H1 (cell line): Measurements from ENCODE around the gene TAB3. TPM values are rescaled to one million over a fixed set of nuclear protein-coding genes. Genes with fewer than 3 reads are reported as not detected.

ENCODE experiments used
- CTCF ChIA-PET: fragments of 300-600 bp; sonication (Branson Sonifier 250); formaldehyde crosslinking; loops from one replicate; lab custom pipeline; 2021; ENCODE audit not compliant: partially characterized antibody; lab: Charles Lee
- POLR2A ChIA-PET: fragments of 300-600 bp; sonication (Branson Sonifier 250); formaldehyde crosslinking; loops from one replicate; lab custom pipeline; 2021; ENCODE audit warnings: inconsistent platforms; ENCODE audit not compliant: partially characterized antibody; lab: Charles Lee
- DNase-seq, 2 experiments: peaks; one replicate each; pipeline versions ENCODE4 v3.0.0 to v3.0.0-alpha.2; 2010 to 2022; ENCODE audit warnings: low spot score in 2 of 2, low read depth in 1 of 2, mixed read lengths in 1 of 2
- FAIRE-seq: peaks from 2 replicates; lab custom pipeline; 2011; peaks lifted over from hg19 to GRCh38; lab: Jason Lieb, UNC
- H2AFZ ChIP-seq: 2 replicates; pipeline ENCODE4 v1.8.1; 2012; ENCODE audit warnings: low read length, inconsistent platforms
- H2AK5ac ChIP-seq: 2 replicates; pipeline ENCODE4 v1.6.1; 2013; ENCODE audit warnings: low read depth, low read length
- H2BK120ac ChIP-seq: replicated peaks from 2 replicates; pipeline ENCODE3; 2013; ENCODE audit warnings: low read depth, low read length, inconsistent platforms
- H2BK12ac ChIP-seq: 2 replicates; pipeline ENCODE4 v1.6.1; 2013; ENCODE audit warnings: low read depth, low read length
- H2BK15ac ChIP-seq: 2 replicates; pipeline ENCODE4 v1.6.1; 2013; ENCODE audit warnings: low read length
- H2BK20ac ChIP-seq: 2 replicates; pipeline ENCODE4 v1.6.1; 2013; ENCODE audit warnings: low read length
- H2BK5ac ChIP-seq: 2 replicates; pipeline ENCODE4 v1.6.1; 2013; ENCODE audit warnings: low read depth, low read length
- H3K14ac ChIP-seq: 2 replicates; pipeline ENCODE4 v1.6.1; 2013; ENCODE audit warnings: inconsistent platforms; ENCODE audit not compliant: insufficient read length
- H3K18ac ChIP-seq: 2 replicates; pipeline ENCODE4 v1.6.1; 2013; ENCODE audit warnings: low read length; ENCODE audit errors: extremely low read depth
- H3K23ac ChIP-seq: 2 replicates; pipeline ENCODE4 v1.6.1; 2013; ENCODE audit warnings: inconsistent platforms; ENCODE audit not compliant: insufficient read length
- H3K23me2 ChIP-seq: 2 replicates; pipeline ENCODE4 v1.6.1; 2013; ENCODE audit warnings: low read depth, low read length
- H3K27ac ChIP-seq: 2 replicates; pipeline ENCODE4 v1.6.1; 2011; ENCODE audit warnings: low read depth, low read length, inconsistent platforms
- H3K27me3 ChIP-seq, 4 experiments: replicated peaks in 1 of 4; 1 replicate in 1 of 4; 2 replicates in 3 of 4; pipeline versions ENCODE4 v1.6.1 to v1.8.1; 2011 to 2013; ENCODE audit warnings: low read length in 3 of 4, mild to moderate bottlenecking in 3 of 4, inconsistent platforms in 2 of 4, mixed read lengths in 2 of 4, moderate library complexity in 1 of 4; ENCODE audit not compliant: control insufficient read depth in 3 of 4, insufficient read depth in 3 of 4; ENCODE audit errors: extremely low read depth in 1 of 4
- H3K36me3 ChIP-seq, 4 experiments: 2 replicates each; pipeline versions ENCODE4 v1.6.1 to v1.8.1; 2011 to 2013; ENCODE audit warnings: mild to moderate bottlenecking in 4 of 4, low read length in 3 of 4, moderate library complexity in 2 of 4, control low read depth in 1 of 4, inconsistent platforms in 1 of 4; ENCODE audit not compliant: insufficient read depth in 4 of 4, control insufficient read depth in 2 of 4
- H3K4ac ChIP-seq: replicated peaks from 2 replicates; pipeline ENCODE3; 2013; ENCODE audit warnings: low read length, low read depth, mixed read lengths, inconsistent platforms; ENCODE audit not compliant: insufficient read length
- H3K4me1 ChIP-seq, 4 experiments: replicated peaks in 1 of 4; 1 replicate in 1 of 4; 2 replicates in 3 of 4; pipeline versions ENCODE4 v1.6.1 to v1.8.1; 2011 to 2013; ENCODE audit warnings: low read length in 3 of 4, inconsistent platforms in 2 of 4, mixed read lengths in 1 of 4; ENCODE audit not compliant: insufficient read depth in 4 of 4, control insufficient read depth in 3 of 4
- H3K4me2 ChIP-seq, 2 experiments: 2 replicates each; pipeline versions ENCODE4 v1.6.1 to v1.8.1; 2011 to 2013; ENCODE audit warnings: low read depth in 2 of 2, low read length in 2 of 2, control low read depth in 1 of 2, inconsistent platforms in 1 of 2, mild to moderate bottlenecking in 1 of 2; ENCODE audit not compliant: insufficient read depth in 1 of 2
- H3K4me3 ChIP-seq, 4 experiments: fragments of 200-600, 300-600 bp in 1 of 4; sonication (generic), shearing (Covaris generic), sonication (Bioruptor Twin) in 1 of 4; 2 replicates each; pipeline versions ENCODE4 v1.5.1 to v1.8.1; 2011 to 2016; ENCODE audit warnings: low read length in 4 of 4, low read depth in 3 of 4, control low read depth in 2 of 4, inconsistent platforms in 2 of 4, mild to moderate bottlenecking in 2 of 4, mixed read lengths in 1 of 4, moderate library complexity in 1 of 4; ENCODE audit not compliant: insufficient read depth in 2 of 4; ENCODE audit errors: extremely low read depth in 1 of 4
- H3K56ac ChIP-seq: replicated peaks from 2 replicates; pipeline ENCODE3; 2013; ENCODE audit warnings: low read depth, mild to moderate bottlenecking, mixed read lengths, low read length, inconsistent platforms; ENCODE audit not compliant: insufficient read length
- H3K79me1 ChIP-seq: 2 replicates; pipeline ENCODE4 v1.6.1; 2013; ENCODE audit warnings: low read depth, low read length, control low read depth
- H3K79me2 ChIP-seq, 2 experiments: 2 replicates each; pipeline versions ENCODE4 v1.6.1 to v1.8.1; 2012 to 2013; ENCODE audit warnings: low read length in 2 of 2, mild to moderate bottlenecking in 2 of 2, inconsistent platforms in 1 of 2; ENCODE audit not compliant: insufficient read depth in 2 of 2, control insufficient read depth in 1 of 2
- H3K9ac ChIP-seq, 4 experiments: replicated peaks in 1 of 4; 1 replicate in 1 of 4; 2 replicates in 3 of 4; pipeline versions ENCODE4 v1.6.1 to v1.8.1; 2011 to 2013; ENCODE audit warnings: low read depth in 3 of 4, low read length in 3 of 4, control low read depth in 2 of 4, mild to moderate bottlenecking in 2 of 4, moderate library complexity in 2 of 4, inconsistent platforms in 1 of 4; ENCODE audit errors: extremely low read depth in 1 of 4
- H3K9me3 ChIP-seq, 2 experiments: 2 replicates each; pipeline versions ENCODE4 v1.6.1 to v1.8.1; 2012 to 2013; ENCODE audit warnings: mild to moderate bottlenecking in 2 of 2, moderate library complexity in 2 of 2, control low read depth in 1 of 2, inconsistent platforms in 1 of 2, low read depth in 1 of 2, low read length in 1 of 2, mixed read lengths in 1 of 2; ENCODE audit not compliant: insufficient read depth in 2 of 2
- H4K20me1 ChIP-seq, 2 experiments: replicated peaks in 1 of 2; 2 replicates each; pipeline versions ENCODE3 to v1.8.1; 2011 to 2013; ENCODE audit warnings: inconsistent platforms in 2 of 2, low read length in 2 of 2, mild to moderate bottlenecking in 1 of 2; ENCODE audit not compliant: insufficient read depth in 2 of 2, control insufficient read depth in 1 of 2
- H4K5ac ChIP-seq: 2 replicates; pipeline ENCODE4 v1.6.1; 2013; ENCODE audit warnings: low read length, low read depth, mixed read lengths, inconsistent platforms; ENCODE audit not compliant: insufficient read length
- H4K8ac ChIP-seq: 2 replicates; pipeline ENCODE4 v1.8.0; 2013; ENCODE audit warnings: mild to moderate bottlenecking, moderate library complexity, low read length, inconsistent platforms; ENCODE audit not compliant: insufficient read depth; ENCODE audit errors: extremely low read depth
- H4K91ac ChIP-seq: replicated peaks from 2 replicates; pipeline ENCODE3; 2013; ENCODE audit warnings: low read length, mixed read lengths, inconsistent platforms; ENCODE audit not compliant: insufficient read length
- BACH1 ChIP-seq: IDR thresholded peaks from 2 replicates; pipeline ENCODE4 v1.6.1; 2012; ENCODE audit warnings: low read length, improper control_type of control experiment
- CBX8 ChIP-seq: fragments of 300-800, 300-1000 bp; sonication (generic); IDR thresholded peaks from 2 replicates; pipeline ENCODE4 v1.7.1; 2016; ENCODE audit warnings: low read depth, low read length, borderline replicate concordance
- CEBPB ChIP-seq: IDR thresholded peaks from 2 replicates; pipeline ENCODE4 v1.6.1; 2012; ENCODE audit warnings: low read depth, low read length
- HDAC6 ChIP-seq: IDR thresholded peaks from one replicate; pipeline ENCODE4 v1.7.1; 2012; ENCODE audit warnings: low read depth, mild to moderate bottlenecking, inconsistent platforms, low read length, moderate library complexity
- MAFK ChIP-seq: IDR thresholded peaks from 2 replicates; pipeline ENCODE4 v1.6.1; 2012; ENCODE audit warnings: low read depth, mild to moderate bottlenecking, improper control_type of control experiment, low read length
- POLR2AphosphoS5 ChIP-seq: IDR thresholded peaks from 2 replicates; pipeline ENCODE4 v1.6.1; 2011; ENCODE audit warnings: low read depth, low read length
- YY1 ChIP-seq: IDR thresholded peaks from 2 replicates; pipeline ENCODE4 v1.6.1; 2011; ENCODE audit warnings: low read depth, mild to moderate bottlenecking, low read length
- WGBS, 2 experiments: shearing (Covaris generic) in 1 of 2; methylation state at CpG; one replicate each; pipeline versions ENCODE4 v1.1.6 to v1.1.7; 2013 to 2015; ENCODE audit warnings: low lambda C conversion rate in 2 of 2, mixed read lengths in 2 of 2, inconsistent platforms in 1 of 2, low coverage in 1 of 2, missing lambda C conversion rate in 1 of 2; ENCODE audit not compliant: insufficient replicate concordance in 2 of 2, insufficient coverage in 1 of 2, insufficient read length in 1 of 2; ENCODE audit errors: extremely low coverage in 1 of 2, missing lambda C conversion rate in 1 of 2; 5-methylcytosine and 5-hydroxymethylcytosine counted together
- polyA plus RNA-seq, 7 experiments: library from polyadenylated mRNA; depleted of rRNA in 3 of 7; stranded (reverse) in 5 of 7; unstranded in 2 of 7; fragments of >200 nt in 5 of 7; fragments of 200-250 nt in 2 of 7; gene quantifications; 1 replicate in 5 of 7; 2 replicates in 1 of 7; 4 replicates in 1 of 7; pipeline versions ENCODE4 v1.2.1 to v1.2.3, GENCODE V29; 2011 to 2013; ENCODE audit warnings: missing spikeins in 2 of 7, mixed read lengths in 2 of 7
- total RNA-seq: library from RNA; stranded (reverse); fragmentation: NEBNext Ultra II Directional; extraction: Animal tissue kit (Norgen Biotek cat#: 25700); gene quantifications from 2 replicates; pipeline ENCODE4 v1.2.1, GENCODE V29; 2021
- TF ChIP-seq, protein P1 (sequence below): IDR thresholded peaks from 2 replicates; pipeline ENCODE4 v1.6.1; 2012; ENCODE audit warnings: inconsistent platforms

Gene TAB3
- total and polyA plus RNA-seq, 2 of the 8 experiments (the other 6 are each of a cell fraction or from before 2014, with no cell fraction given): 12.7 to 12.9 TPM

DNA sequence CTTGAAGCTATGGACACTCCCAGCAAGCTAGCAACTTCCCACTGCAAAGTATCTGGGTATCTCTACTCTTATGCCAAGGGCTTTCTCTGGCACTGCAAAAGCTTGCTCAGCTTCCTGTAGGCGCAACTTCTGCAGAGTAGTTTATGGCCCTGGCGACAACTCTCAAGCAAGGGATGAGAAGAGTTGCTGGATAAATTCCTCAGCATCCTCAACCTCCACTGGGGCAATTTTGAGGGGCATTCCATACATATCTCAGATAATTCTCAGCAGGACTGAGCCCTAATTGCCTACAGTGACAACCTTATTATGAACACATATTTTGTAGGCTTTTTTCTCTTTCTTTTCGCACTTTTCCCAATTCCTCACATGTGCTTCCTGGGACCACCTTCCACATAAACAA lies 31.2 kb upstream of the TAB3 start:
- no peak for DNase-seq
- Histone ChIP-seq H3K36me3 (no peaks in the 10 kb centered on the region), H4K8ac (no peak overlapping the region), H4K5ac (no peak overlapping the region), H3K79me2 (no peaks in the 10 kb centered on the region), H2BK5ac (no peak overlapping the region), H3K14ac (no peak overlapping the region), H2BK12ac (no peak overlapping the region), H2BK120ac (no peak overlapping the region), H2BK20ac (no peak overlapping the region), H4K20me1 (no peaks in the 10 kb centered on the region), H2BK15ac (no peak overlapping the region), H3K9ac (no peak overlapping the region), H3K27ac (no peak overlapping the region), H3K4me3 (no peak overlapping the region), H3K23ac (no peak overlapping the region), H3K4me2 (no peak overlapping the region), H2AFZ (no peak overlapping the region), H2AK5ac (no peak overlapping the region), H3K79me1 (no peaks in the 10 kb centered on the region), H3K4ac (no peak overlapping the region), H3K56ac (no peak overlapping the region), H3K27me3 (no peaks in the 10 kb centered on the region)
- ChIA-PET CTCF (no interaction called here), POLR2A (no interaction called here)
- TF ChIP-seq, protein P1, sequence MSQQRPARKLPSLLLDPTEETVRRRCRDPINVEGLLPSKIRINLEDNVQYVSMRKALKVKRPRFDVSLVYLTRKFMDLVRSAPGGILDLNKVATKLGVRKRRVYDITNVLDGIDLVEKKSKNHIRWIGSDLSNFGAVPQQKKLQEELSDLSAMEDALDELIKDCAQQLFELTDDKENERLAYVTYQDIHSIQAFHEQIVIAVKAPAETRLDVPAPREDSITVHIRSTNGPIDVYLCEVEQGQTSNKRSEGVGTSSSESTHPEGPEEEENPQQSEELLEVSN: no peak
- TF ChIP-seq BACH1: no peak
- no peak for TF ChIP-seq CBX8
- TF ChIP-seq POLR2AphosphoS5: no peak
- no peak for TF ChIP-seq MAFK
- no peak for TF ChIP-seq YY1
- TF ChIP-seq HDAC6: no peak
- no peak for TF ChIP-seq CEBPB
- TF ChIP-seq, all 59 proteins: peak for 0
- WGBS, 2 experiments: 93% methylated on average over 3 of the region's 3 CpGs; no CpG with 5 or more reads in 1 of the 2 experiments
- Histone ChIP-seq H3K9me3 (no peaks in the 10 kb centered on the region), H4K91ac (no peak overlapping the region), H3K23me2 (no peaks in the 10 kb centered on the region), H3K18ac (no peak overlapping the region), H3K4me1 (no peaks in the 10 kb centered on the region)
- FAIRE-seq: no peak
